Psoas muscle (tissue), 8 donors: ENCODE results near the gene OSBPL6. TPM values are rescaled to one million over a fixed set of nuclear protein-coding genes. Genes with fewer than 3 reads are reported as not detected.
"Not testable (repeated sequence)": the region's sequence is repeated elsewhere in the genome, so short reads cannot be mapped to it uniquely, and the experiment has no call there.

Source experiments
- ATAC-seq, 4 donors: fragments of 200-7000 bp; cut with Tn5 transposase; one replicate each; pipeline ENCODE4 v1.9.1; 2020; ENCODE audit warnings: moderate library complexity in 3 of 4, mild to moderate bottlenecking in 2 of 4
- DNase-seq, 2 donors: peaks; one replicate each; pipeline ENCODE4 v3.0.0-alpha.2; 2020
- H3K27ac ChIP-seq: fragments of 200-600 bp; one replicate; pipeline ENCODE4 v1.8.0; 2022
- H3K27me3 ChIP-seq, 3 donors: fragments of 200-600 bp in 1 of 3; one replicate each; pipeline versions ENCODE4 v1.6.1 to v1.8.0; 2013 to 2022; ENCODE audit warnings: low read length in 2 of 3, mild to moderate bottlenecking in 2 of 3, moderate library complexity in 1 of 3; ENCODE audit not compliant: insufficient read depth in 3 of 3
- H3K36me3 ChIP-seq, 2 donors: fragments of 200-600 bp in 1 of 2; one replicate each; pipeline versions ENCODE4 v1.6.1 to v1.8.0; 2013 to 2022; ENCODE audit warnings: low read depth in 1 of 2, mild to moderate bottlenecking in 1 of 2, moderate library complexity in 1 of 2; ENCODE audit not compliant: insufficient read depth in 1 of 2
- H3K4me1 ChIP-seq: fragments of 200-600 bp; one replicate; pipeline ENCODE4 v1.8.0; 2022
- H3K4me3 ChIP-seq: fragments of 200-600 bp; one replicate; pipeline ENCODE4 v1.8.0; 2022; ENCODE audit warnings: mild to moderate bottlenecking
- H3K9me3 ChIP-seq: fragments of 200-600 bp; one replicate; pipeline ENCODE4 v1.8.0; 2022
- WGBS, 3 donors: extraction: QIAGEN DNeasy Blood & Tissue Kit; methylation state at CpG; one replicate each; pipeline versions ENCODE4 v1.1.6 to v1.1.7; 2013; 5-methylcytosine and 5-hydroxymethylcytosine counted together
- intact Hi-C, 2 donors: fragments of 100-400 bp; cut with DNase I; formaldehyde crosslinking; loops; one replicate each; pipeline versions ENCODE4 v1.11.0 to v1.14.2; 2022
- polyA plus RNA-seq, 3 donors: library from polyadenylated mRNA; stranded (reverse); fragments of 200-250 nt; gene quantifications; one replicate each; pipeline ENCODE4 v1.2.3, GENCODE V29; 2013
- total RNA-seq, 4 donors: library from RNA; stranded (reverse); fragmentation: NEBNext Ultra II Directional in 2 of 4; extraction: Animal tissue kit (Norgen Biotek cat#: 25700) in 2 of 4; gene quantifications; one replicate each; pipeline versions ENCODE4 v1.2.1 to v1.2.4, GENCODE V29; 2021 to 2023
- TF ChIP-seq, protein P1 (sequence below): fragments of 200-600 bp; IDR thresholded peaks from one replicate; pipeline ENCODE4 v1.8.0; 2022; ENCODE audit warnings: antibody characterized with exemption
- donor health status: healthy with polysubstance abuse.
- donor health status: DM: no; HTN: no; CAD: no; lungs with moderate emphysema.
- donor health status: Bipolar disorder and iron deficiency.
- donor health status: healthy.
- donor health status: DM: yes; HTN: yes; CAD: no.
- donor health status: DM: no; HTN: no; CAD: no.
- donor health status: DM: no; HTN: no; CAD: no.
- donor health status: DM: yes; HTN: yes; CAD: no.

OSBPL6 gene
- total and polyA plus RNA-seq, 7 donors: 11.4 to 147 (median 36.2) TPM

DNA sequence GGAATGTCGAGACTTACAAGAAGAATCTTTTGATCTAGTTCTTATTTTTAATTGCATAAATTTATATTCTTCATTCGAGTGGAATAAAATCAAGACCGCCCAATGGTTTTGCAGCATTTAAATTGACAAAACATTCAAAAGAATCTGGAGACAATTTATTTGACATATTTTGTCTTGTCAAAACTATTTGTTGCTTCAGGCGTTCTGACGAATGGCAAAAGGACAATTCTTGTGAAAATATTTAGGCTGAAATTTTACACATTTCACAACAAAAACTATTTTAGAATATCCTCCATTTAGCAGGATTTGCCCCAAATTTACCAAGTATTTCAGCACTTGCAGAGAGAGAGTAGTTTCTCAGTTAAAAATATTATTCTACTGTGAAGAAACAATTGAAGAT is 214.9 kb downstream of the OSBPL6 start:
- Histone ChIP-seq H3K36me3 (no peaks in the 10 kb centered on the region), H3K27me3 (no peaks in the 10 kb centered on the region), H3K9me3 (no peaks in the 10 kb centered on the region), H3K27ac (no peak overlapping the region), H3K4me3 (no peak overlapping the region), H3K4me1 (no peaks in the 10 kb centered on the region)
- TF ChIP-seq, protein P1, sequence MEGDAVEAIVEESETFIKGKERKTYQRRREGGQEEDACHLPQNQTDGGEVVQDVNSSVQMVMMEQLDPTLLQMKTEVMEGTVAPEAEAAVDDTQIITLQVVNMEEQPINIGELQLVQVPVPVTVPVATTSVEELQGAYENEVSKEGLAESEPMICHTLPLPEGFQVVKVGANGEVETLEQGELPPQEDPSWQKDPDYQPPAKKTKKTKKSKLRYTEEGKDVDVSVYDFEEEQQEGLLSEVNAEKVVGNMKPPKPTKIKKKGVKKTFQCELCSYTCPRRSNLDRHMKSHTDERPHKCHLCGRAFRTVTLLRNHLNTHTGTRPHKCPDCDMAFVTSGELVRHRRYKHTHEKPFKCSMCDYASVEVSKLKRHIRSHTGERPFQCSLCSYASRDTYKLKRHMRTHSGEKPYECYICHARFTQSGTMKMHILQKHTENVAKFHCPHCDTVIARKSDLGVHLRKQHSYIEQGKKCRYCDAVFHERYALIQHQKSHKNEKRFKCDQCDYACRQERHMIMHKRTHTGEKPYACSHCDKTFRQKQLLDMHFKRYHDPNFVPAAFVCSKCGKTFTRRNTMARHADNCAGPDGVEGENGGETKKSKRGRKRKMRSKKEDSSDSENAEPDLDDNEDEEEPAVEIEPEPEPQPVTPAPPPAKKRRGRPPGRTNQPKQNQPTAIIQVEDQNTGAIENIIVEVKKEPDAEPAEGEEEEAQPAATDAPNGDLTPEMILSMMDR: no peak
- intact Hi-C loops: no loop called here
- no peak for ATAC-seq
- 87 to 91% (median 88%) methylated on average over 5 of the region's 5 CpGs for WGBS, 3 donors
- no peak for DNase-seq

DNA sequence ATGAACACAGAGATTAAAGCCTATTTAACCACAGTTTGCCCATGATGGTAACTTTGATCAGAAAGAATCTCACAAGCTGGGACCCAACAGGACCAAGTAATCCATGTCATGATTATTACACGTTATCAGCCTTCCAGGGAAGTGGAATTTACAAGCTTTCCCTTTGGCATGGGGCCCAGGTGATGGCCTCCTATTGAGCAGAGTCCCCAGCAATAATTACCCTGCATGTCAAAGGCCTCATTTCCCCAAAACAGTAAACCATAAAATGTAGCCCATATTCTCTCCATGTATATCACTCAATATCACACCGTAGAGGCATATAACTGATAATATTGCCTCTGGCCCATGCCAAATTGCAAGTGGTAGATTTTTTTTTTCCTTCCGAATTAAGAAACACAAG is 217.7 kb downstream of the OSBPL6 start:
- no peaks in the 10 kb centered on the region for H3K27me3 ChIP-seq
- no peaks in the 10 kb centered on the region for H3K9me3 ChIP-seq
- no peaks in the 10 kb centered on the region for H3K36me3 ChIP-seq
- ATAC-seq (no peak), DNase-seq (no peak)
- peaks cover 8% of the 10 kb centered on the region for H3K4me1 ChIP-seq
- 82 to 86% (median 82%) methylated on average over 3 of the region's 3 CpGs for WGBS, 3 donors
- H3K4me3 ChIP-seq: no peak overlapping the region
- intact Hi-C loops: loop anchor here in 1 of 2 donors (10.0 kb wide), 1 partner anchor 297 kb away; the partner anchor contains the start of gene RBM45
- TF ChIP-seq, protein P1: no peak
- no peak overlapping the region for H3K27ac ChIP-seq

DNA sequence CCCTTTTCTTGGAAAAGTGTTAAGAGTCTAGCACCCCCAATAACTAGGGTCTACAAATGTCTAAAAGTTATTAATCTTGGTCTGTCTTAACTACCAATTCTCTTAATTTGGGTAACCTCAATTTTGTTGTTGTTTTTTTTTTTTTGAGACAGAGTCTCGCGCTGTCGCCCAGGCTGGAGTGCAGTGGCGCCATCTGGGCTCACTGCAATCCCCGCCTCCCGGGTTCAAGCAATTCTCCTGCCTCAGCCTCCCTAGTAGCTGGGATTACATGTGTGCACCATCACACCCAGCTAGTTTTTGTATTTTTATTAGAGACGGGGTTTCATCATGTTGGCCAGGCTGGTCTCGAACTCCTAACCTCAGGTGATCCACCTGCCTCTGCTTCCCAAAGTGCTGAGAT is 218.1 kb downstream of the OSBPL6 start:
- not testable (repeated sequence) for DNase-seq, H3K27ac ChIP-seq, H3K27me3 ChIP-seq, H3K4me3 ChIP-seq, ATAC-seq, H3K36me3 ChIP-seq, H3K4me1 ChIP-seq, H3K9me3 ChIP-seq
- intact Hi-C loops: loop anchor here in 1 of 2 donors (10.0 kb wide), 1 partner anchor 298 kb away; the partner anchor contains the start of gene RBM45
- 97 to 99% (median 98%) methylated on average over 8 of the region's 8 CpGs for WGBS, 3 donors

DNA sequence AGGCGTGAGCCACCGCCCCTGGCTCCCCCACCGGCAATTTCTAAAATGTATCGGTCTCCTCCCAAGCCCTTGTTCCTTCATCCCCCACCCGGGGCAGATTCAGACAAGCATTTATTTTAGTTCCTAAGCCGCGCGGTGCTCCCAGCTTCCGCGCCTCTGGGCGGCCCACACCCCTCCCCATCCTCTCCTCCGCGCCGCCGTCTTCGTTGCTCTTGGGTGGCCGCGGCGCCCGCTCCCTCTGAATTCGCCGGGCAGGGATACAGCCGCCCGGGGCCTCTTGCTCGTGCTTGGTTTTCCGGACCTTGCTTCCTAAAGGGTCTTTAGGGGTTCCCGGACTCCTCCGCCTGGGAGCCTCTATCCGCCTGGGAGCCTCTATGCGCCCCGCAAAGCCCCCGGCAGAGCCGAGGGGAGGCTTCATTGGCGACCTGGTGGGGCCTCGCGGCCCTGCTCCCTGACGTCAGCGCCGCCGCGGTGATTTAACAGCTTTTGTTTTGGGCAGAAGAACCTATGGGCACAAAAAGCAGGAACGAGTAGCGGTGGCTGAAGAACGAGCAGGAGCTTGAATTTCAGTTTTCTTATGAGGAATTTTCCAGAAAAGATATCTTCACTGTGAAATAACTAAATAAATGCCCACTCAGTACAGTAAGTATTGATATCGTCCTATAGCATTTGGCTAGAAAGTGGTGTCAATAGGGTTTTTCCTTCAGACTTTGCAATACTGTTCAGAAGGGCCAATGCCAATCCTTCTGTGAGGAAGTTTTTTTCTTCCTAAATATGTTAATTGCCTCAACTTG is 219.4 kb downstream of the OSBPL6 start:
- Histone ChIP-seq H3K9me3 (no peaks in the 10 kb centered on the region), H3K27me3 (no peaks in the 10 kb centered on the region), H3K36me3 (no peaks in the 10 kb centered on the region), H3K4me1 (peaks cover 8% of the 10 kb centered on the region), H3K4me3 (peak overlapping the region; percentile 73), H3K27ac (peak overlapping the region; percentile 84)
- DNase-seq (peak; percentile 73 to 82), ATAC-seq (peak; percentile 65 to 80 (median 66))
- intact Hi-C loops: loop anchor here in 1 of 2 donors (10.0 kb wide), 1 partner anchor 299 kb away; the partner anchor contains the start of gene RBM45
- TF ChIP-seq, protein P1: no peak
- WGBS, 3 donors: 1% methylated on average over 45 of the region's 45 CpGs
